ENCODE measurements around the gene AURKA. TPM values are rescaled to one million over a fixed set of nuclear protein-coding genes. Genes with fewer than 3 reads are reported as not detected.

Gene AURKA
- total RNA-seq, 1 donor from 2014 or later, result 1.6 TPM

DNA sequence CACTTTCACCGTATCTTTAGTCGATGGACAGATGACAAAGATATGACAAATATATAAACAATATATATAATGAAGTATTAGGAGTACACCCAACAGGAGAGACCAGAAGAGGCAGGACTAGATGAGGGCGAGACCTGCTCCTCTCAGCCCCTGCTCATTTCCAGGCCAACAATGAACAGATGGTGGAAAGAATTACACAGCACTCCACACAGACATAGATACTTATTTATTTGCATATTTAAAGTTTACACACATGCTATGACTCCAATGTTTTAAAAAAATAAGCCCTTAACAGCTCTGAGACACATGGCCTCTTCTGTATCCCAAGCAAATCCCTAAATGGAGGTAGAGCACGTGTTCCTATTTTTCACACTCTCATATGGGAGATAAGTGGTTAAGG lies 22.8 kb downstream of the AURKA start:
- FAIRE-seq (no peak), DNase-seq (ENCODE audit: low read depth) (no peak)
- Histone ChIP-seq H3K27me3 (ENCODE audit: control insufficient read depth, insufficient read depth, low read length) (no peaks in the 10 kb centered on the region), H3K4me3 (ENCODE audit: low read depth, low read length) (no peak overlapping the region), H3K36me3 (ENCODE audit: control insufficient read depth, insufficient read depth, low read length) (peaks cover 5% of the 10 kb centered on the region)
- no peak for TF ChIP-seq CTCF (IDR thresholded peaks at IDR 0.05; ENCODE audit: insufficient read depth, low read length, severe bottlenecking)

DNA sequence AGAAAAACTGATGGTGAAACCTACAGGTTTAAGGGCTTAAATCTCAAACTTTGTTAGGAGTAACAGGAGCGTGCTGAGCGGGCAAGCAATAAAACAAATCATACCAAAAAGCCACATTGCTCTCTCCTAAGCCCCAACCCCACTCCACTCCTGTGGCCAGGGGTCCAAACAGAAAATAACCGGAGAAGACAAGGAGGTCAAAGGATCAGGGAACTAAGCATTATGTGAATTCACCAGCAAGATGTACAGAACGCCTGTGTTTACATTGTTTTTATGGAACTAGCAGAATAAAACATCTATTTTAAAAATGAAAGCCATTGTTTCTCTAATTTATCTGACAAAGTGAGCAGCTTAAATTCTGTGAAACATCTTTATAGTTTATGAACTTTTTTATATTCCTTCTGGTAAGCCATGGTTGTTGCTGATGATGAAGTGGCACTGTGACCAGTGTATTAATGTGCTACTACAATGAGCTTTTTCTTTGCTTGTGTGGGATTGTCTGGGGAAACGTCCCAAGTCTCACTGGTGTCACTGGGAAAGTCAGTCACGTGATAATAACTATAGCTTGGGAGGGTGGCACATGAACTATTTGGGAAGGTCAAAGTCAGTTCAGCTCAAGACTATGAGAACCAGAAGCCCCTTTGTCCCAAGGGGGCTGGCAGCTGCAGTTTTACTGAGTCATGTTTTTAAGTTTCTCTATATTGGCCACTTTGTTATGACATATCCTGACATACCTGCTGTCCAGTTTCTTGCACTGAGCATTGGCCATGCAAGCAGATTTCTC lies 23.5 kb downstream of the AURKA start:
- H3K36me3 ChIP-seq (ENCODE audit: control insufficient read depth, insufficient read depth, low read length), result peaks cover 5% of the 10 kb centered on the region
- TF ChIP-seq CTCF (IDR thresholded peaks at IDR 0.05; ENCODE audit: insufficient read depth, low read length, severe bottlenecking), result no peak
- no peak for DNase-seq (ENCODE audit: low read depth)
- FAIRE-seq, result no peak
- H3K4me3 ChIP-seq (ENCODE audit: low read depth, low read length), result no peak overlapping the region
- no peaks in the 10 kb centered on the region for H3K27me3 ChIP-seq (ENCODE audit: control insufficient read depth, insufficient read depth, low read length)

GRCh38 chr20:56363491-56363890 lies 28.5 kb downstream of the AURKA start:
- peaks cover 4% of the 10 kb centered on the region for H3K36me3 ChIP-seq (ENCODE audit: control insufficient read depth, insufficient read depth, low read length)
- H3K4me3 ChIP-seq (ENCODE audit: low read depth, low read length), result no peak overlapping the region
- no peak for TF ChIP-seq CTCF (IDR thresholded peaks at IDR 0.05; ENCODE audit: insufficient read depth, low read length, severe bottlenecking)
- no peak for FAIRE-seq
- H3K27me3 ChIP-seq (ENCODE audit: control insufficient read depth, insufficient read depth, low read length), result no peaks in the 10 kb centered on the region
- no peak for DNase-seq (ENCODE audit: low read depth)

DNA sequence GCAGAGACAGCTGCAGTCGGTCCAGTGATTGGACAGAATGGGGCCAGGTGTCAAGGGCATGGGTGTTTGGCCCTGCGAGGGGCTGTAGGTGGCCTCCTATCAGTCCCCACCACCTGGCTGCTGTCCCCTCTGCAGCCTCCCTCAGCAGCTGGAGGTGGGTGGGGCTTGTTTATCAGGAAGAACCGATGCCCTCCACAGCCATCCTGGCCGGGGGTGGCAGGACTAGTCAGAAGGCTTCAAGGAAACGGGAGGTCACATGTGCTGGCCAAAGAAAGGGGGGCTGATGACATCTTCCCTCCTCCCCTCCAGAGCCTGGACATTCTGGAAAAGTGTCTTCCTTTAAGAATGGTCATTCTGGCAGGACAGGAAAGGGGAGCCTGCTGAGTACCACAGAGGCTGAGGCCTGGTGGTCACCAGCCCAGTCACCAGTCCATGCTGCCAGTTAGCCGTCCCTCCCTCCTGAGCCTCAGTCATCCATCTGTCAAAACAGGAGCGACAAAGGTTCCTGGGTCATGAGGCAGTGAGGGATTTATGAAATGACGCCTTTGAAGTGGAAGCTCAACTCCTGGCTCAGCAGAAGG lies 29.1 kb downstream of the AURKA start:
- peaks cover 4% of the 10 kb centered on the region for H3K36me3 ChIP-seq (ENCODE audit: control insufficient read depth, insufficient read depth, low read length)
- FAIRE-seq, result no peak
- H3K27me3 ChIP-seq (ENCODE audit: control insufficient read depth, insufficient read depth, low read length), result no peaks in the 10 kb centered on the region
- no peak for TF ChIP-seq CTCF (IDR thresholded peaks at IDR 0.05; ENCODE audit: insufficient read depth, low read length, severe bottlenecking)
- no peak for DNase-seq (ENCODE audit: low read depth)
- no peak overlapping the region for H3K4me3 ChIP-seq (ENCODE audit: low read depth, low read length)

GRCh38 chr20:56361900-56362299 lies 30.1 kb downstream of the AURKA start:
- Histone ChIP-seq H3K36me3 (ENCODE audit: control insufficient read depth, insufficient read depth, low read length) (peaks cover 4% of the 10 kb centered on the region), H3K4me3 (ENCODE audit: low read depth, low read length) (no peak overlapping the region), H3K27me3 (ENCODE audit: control insufficient read depth, insufficient read depth, low read length) (no peaks in the 10 kb centered on the region)
- no peak for FAIRE-seq
- DNase-seq (ENCODE audit: low read depth), result no peak
- TF ChIP-seq CTCF (IDR thresholded peaks at IDR 0.05; ENCODE audit: insufficient read depth, low read length, severe bottlenecking), result no peak

- H3K4me3 ChIP-seq (ENCODE audit: low read depth, low read length), result no peak overlapping the region
- peaks cover 2% of the 10 kb centered on the region for H3K36me3 ChIP-seq (ENCODE audit: control insufficient read depth, insufficient read depth, low read length)
- FAIRE-seq (no peak), DNase-seq (ENCODE audit: low read depth) (no peak)
- TF ChIP-seq CTCF (IDR thresholded peaks at IDR 0.05; ENCODE audit: insufficient read depth, low read length, severe bottlenecking), result no peak
- H3K27me3 ChIP-seq (ENCODE audit: control insufficient read depth, insufficient read depth, low read length), result no peaks in the 10 kb centered on the region
Measured at GRCh38 chr20:56360908-56361205, 31.2 kb downstream of the AURKA start.

All from bronchial epithelial cell (primary cell).